GM23338 (cell line): ENCODE data around the gene AOAH. TPM values are rescaled to one million over a fixed set of nuclear protein-coding genes. Genes with fewer than 3 reads are reported as not detected.

Source experiments
- ATAC-seq: fragments of 200-7000 bp; cut with Tn5 transposase; 3 replicates; pipeline ENCODE4 v1.9.1; 2020
- DNase-seq: peaks from one replicate; pipeline ENCODE4 v3.0.0-alpha.2; 2015; ENCODE audit warnings: low spot score
- H2AFZ ChIP-seq: fragments of 200-600 bp; sonication (generic); 2 replicates; pipeline ENCODE4 v1.8.0; 2016; ENCODE audit warnings: antibody characterized with exemption, mild to moderate bottlenecking, moderate library complexity
- H3F3A ChIP-seq: fragments of 200-600 bp; sonication (generic); replicated peaks from 2 replicates; pipeline ENCODE4 v1.8.0; 2017; ENCODE audit warnings: antibody characterized with exemption, mixed run types, low read depth
- H3K27ac ChIP-seq: fragments of 200-600 bp; sonication (generic); 2 replicates; pipeline ENCODE4 v1.6.1; 2016; ENCODE audit warnings: low read depth
- H3K27me3 ChIP-seq: fragments of 200-600 bp; sonication (generic); 2 replicates; pipeline ENCODE4 v1.8.0; 2016; ENCODE audit warnings: mild to moderate bottlenecking, mixed run types, moderate library complexity; ENCODE audit not compliant: insufficient read depth
- H3K36me3 ChIP-seq: fragments of 200-600 bp; sonication (generic); 2 replicates; pipeline ENCODE4 v1.8.0; 2016; ENCODE audit warnings: mild to moderate bottlenecking; ENCODE audit not compliant: insufficient read depth
- H3K4me1 ChIP-seq: fragments of 200-600 bp; sonication (generic); 2 replicates; pipeline ENCODE4 v1.8.0; 2016; ENCODE audit warnings: mild to moderate bottlenecking, moderate library complexity; ENCODE audit not compliant: insufficient read depth
- H3K4me2 ChIP-seq: fragments of 200-600 bp; sonication (generic); 2 replicates; pipeline ENCODE4 v1.7.1; 2017; ENCODE audit warnings: mixed run types
- H3K4me3 ChIP-seq: fragments of 200-600 bp; sonication (generic); 2 replicates; pipeline ENCODE4 v1.6.1; 2016; ENCODE audit warnings: mixed run types
- H3K79me2 ChIP-seq: fragments of 200-600 bp; sonication (generic); replicated peaks from 2 replicates; pipeline ENCODE4 v1.8.0; 2017; ENCODE audit warnings: mild to moderate bottlenecking; ENCODE audit not compliant: insufficient read depth
- H3K9me2 ChIP-seq: fragments of 200-600 bp; sonication (generic); 2 replicates; pipeline ENCODE4 v1.8.0; 2017; ENCODE audit not compliant: insufficient read depth
- H4K20me1 ChIP-seq: fragments of 200-600 bp; sonication (generic); replicated peaks from 2 replicates; pipeline ENCODE4 v1.8.0; 2017; ENCODE audit warnings: mild to moderate bottlenecking; ENCODE audit not compliant: insufficient read depth
- H3K27ac Mint-ChIP-seq: 2 replicates; pipeline ENCODE4 v1.8.0; 2020; ENCODE audit warnings: inconsistent platforms, mild to moderate bottlenecking, moderate library complexity, mixed read lengths
- H3K27me3 Mint-ChIP-seq: 3 replicates; pipeline ENCODE4 v1.8.0; 2022; ENCODE audit warnings: low read depth, mild to moderate bottlenecking, moderate library complexity, mixed read lengths, inconsistent platforms; ENCODE audit not compliant: insufficient read depth, poor library complexity
- H3K36me3 Mint-ChIP-seq: 3 replicates; pipeline ENCODE4 v1.8.0; 2021; ENCODE audit warnings: low read depth, mild to moderate bottlenecking, inconsistent platforms, moderate library complexity, mixed read lengths
- H3K4me1 Mint-ChIP-seq: 3 replicates; pipeline ENCODE4 v1.8.0; 2020; ENCODE audit warnings: mild to moderate bottlenecking, inconsistent platforms, mixed read lengths
- H3K4me3 Mint-ChIP-seq: 3 replicates; pipeline ENCODE4 v1.8.0; 2021; ENCODE audit warnings: moderate library complexity, mild to moderate bottlenecking, inconsistent platforms, mixed read lengths
- H3K9me3 Mint-ChIP-seq: 3 replicates; pipeline ENCODE4 v1.8.0; 2020; ENCODE audit warnings: moderate library complexity, mild to moderate bottlenecking, inconsistent platforms, mixed read lengths
- CREB1 ChIP-seq: fragments of 250-450 bp; sonication (Bioruptor Pico); IDR thresholded peaks from 2 replicates; pipeline ENCODE4 v1.5.0; 2020; ENCODE audit warnings: low read depth, mild to moderate bottlenecking, moderate library complexity
- EZH2 ChIP-seq: fragments of 200-600 bp; sonication (generic); IDR thresholded peaks from one replicate; pipeline ENCODE4 v1.8.0; 2017; ENCODE audit warnings: antibody characterized with exemption, mild to moderate bottlenecking, low read depth; ENCODE audit not compliant: unreplicated experiment
- EZH2phosphoT487 ChIP-seq: fragments of 200-600 bp; sonication (generic); IDR thresholded peaks from one replicate; pipeline ENCODE4 v1.8.1; 2018; ENCODE audit warnings: antibody characterized with exemption; ENCODE audit not compliant: unreplicated experiment
- JUNB ChIP-seq: IDR thresholded peaks from one replicate; pipeline ENCODE4 v1.6.1; 2016; ENCODE audit warnings: antibody characterized with exemption; ENCODE audit not compliant: unreplicated experiment
- NANOG ChIP-seq: IDR thresholded peaks from 2 replicates; pipeline ENCODE4 v1.6.1; 2016; ENCODE audit warnings: antibody characterized with exemption, borderline replicate concordance
- POLR2AphosphoS5 ChIP-seq: IDR thresholded peaks from 2 replicates; pipeline ENCODE4 v1.6.1; 2016; ENCODE audit warnings: antibody characterized with exemption, low read depth
- STAT1 ChIP-seq: IDR thresholded peaks from one replicate; pipeline ENCODE4 v1.6.1; 2016; ENCODE audit warnings: antibody characterized with exemption; ENCODE audit not compliant: unreplicated experiment
- ZNF114 ChIP-seq: fragments of 250-450 bp; sonication (Bioruptor Pico); IDR thresholded peaks from 2 replicates; pipeline ENCODE4 v1.5.0; 2020; ENCODE audit warnings: mild to moderate bottlenecking, moderate library complexity
- ZNF331 ChIP-seq: fragments of 250-450 bp; sonication (Bioruptor Pico); IDR thresholded peaks from 2 replicates; pipeline ENCODE4 v1.5.0; 2020; ENCODE audit warnings: low read depth, mild to moderate bottlenecking, moderate library complexity
- polyA plus RNA-seq: library from polyadenylated mRNA; unstranded; fragments of >200 nt; fragmentation: Nextera tagmentation; extraction: Ambion mirVana; gene quantifications from 2 replicates; pipeline ENCODE4 v1.2.1, GENCODE V29; 2016
- total RNA-seq: library from RNA; depleted of rRNA; stranded (reverse); fragments of >200 nt; shearing (Covaris generic); gene quantifications from 2 replicates; pipeline ENCODE4 v1.2.3, GENCODE V29; 2014
- TF ChIP-seq, protein P1 (sequence below): IDR thresholded peaks from 2 replicates; pipeline ENCODE4 v1.6.1; 2016; ENCODE audit warnings: antibody characterized with exemption
- TF ChIP-seq, protein P2 (sequence below), 2 experiments: fragments of 200-600 bp in 1 of 2; sonication (generic) in 1 of 2; conservative IDR thresholded peaks; 2 replicates each; pipeline versions ENCODE4 v1.5.1 to v1.6.1; 2016 to 2017; ENCODE audit warnings: antibody characterized with exemption in 2 of 2, low read depth in 2 of 2, mild to moderate bottlenecking in 2 of 2, moderate library complexity in 1 of 2
- TF ChIP-seq, protein P3 (sequence below): IDR thresholded peaks from one replicate; pipeline ENCODE4 v1.6.1; 2018; ENCODE audit warnings: antibody characterized with exemption; ENCODE audit not compliant: unreplicated experiment
- TF ChIP-seq, protein P4 (sequence below): fragments of 250-450 bp; sonication (Bioruptor Pico); IDR thresholded peaks from 2 replicates; pipeline ENCODE4 v1.5.0; 2020; ENCODE audit warnings: mild to moderate bottlenecking, moderate library complexity

AOAH gene
- total and polyA plus RNA-seq, 2 experiments from 2014 or later = not detected

DNA sequence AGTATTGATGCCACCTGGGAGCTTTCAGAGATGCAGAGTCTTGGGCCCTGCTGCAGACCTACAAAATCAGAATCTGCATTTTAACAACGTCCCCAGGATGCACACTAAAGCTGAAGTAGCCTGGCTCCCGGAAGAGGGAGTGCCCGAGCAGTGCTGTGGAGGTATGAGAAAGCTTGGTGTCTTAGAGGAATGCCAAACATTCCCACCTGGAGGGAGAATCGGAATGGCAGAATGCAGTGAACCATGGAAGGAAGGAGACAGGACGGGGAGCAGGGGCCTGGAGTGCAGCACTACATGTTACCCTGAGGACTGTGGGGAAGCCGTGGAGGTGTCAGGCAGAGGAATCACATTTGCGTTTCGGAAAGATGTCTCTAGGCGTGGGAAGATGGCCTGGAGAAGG is 90.9 kb downstream of the AOAH start:
- H4K20me1 ChIP-seq = no peaks in the 10 kb centered on the region
- H3K27me3 ChIP-seq = no peaks in the 10 kb centered on the region
- H3K9me3 Mint-ChIP-seq = no peaks in the 10 kb centered on the region
- H3K27me3 Mint-ChIP-seq = peaks cover 14% of the 10 kb centered on the region
- H2AFZ ChIP-seq = peak overlapping the region; percentile 38
- H3K4me1 Mint-ChIP-seq = peaks cover 34% of the 10 kb centered on the region
- TF ChIP-seq JUNB = no peak
- no peak for TF ChIP-seq NANOG
- no peak for TF ChIP-seq STAT1
- TF ChIP-seq, protein P1, sequence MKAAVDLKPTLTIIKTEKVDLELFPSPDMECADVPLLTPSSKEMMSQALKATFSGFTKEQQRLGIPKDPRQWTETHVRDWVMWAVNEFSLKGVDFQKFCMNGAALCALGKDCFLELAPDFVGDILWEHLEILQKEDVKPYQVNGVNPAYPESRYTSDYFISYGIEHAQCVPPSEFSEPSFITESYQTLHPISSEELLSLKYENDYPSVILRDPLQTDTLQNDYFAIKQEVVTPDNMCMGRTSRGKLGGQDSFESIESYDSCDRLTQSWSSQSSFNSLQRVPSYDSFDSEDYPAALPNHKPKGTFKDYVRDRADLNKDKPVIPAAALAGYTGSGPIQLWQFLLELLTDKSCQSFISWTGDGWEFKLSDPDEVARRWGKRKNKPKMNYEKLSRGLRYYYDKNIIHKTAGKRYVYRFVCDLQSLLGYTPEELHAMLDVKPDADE = no peak
- TF ChIP-seq, protein P2, sequence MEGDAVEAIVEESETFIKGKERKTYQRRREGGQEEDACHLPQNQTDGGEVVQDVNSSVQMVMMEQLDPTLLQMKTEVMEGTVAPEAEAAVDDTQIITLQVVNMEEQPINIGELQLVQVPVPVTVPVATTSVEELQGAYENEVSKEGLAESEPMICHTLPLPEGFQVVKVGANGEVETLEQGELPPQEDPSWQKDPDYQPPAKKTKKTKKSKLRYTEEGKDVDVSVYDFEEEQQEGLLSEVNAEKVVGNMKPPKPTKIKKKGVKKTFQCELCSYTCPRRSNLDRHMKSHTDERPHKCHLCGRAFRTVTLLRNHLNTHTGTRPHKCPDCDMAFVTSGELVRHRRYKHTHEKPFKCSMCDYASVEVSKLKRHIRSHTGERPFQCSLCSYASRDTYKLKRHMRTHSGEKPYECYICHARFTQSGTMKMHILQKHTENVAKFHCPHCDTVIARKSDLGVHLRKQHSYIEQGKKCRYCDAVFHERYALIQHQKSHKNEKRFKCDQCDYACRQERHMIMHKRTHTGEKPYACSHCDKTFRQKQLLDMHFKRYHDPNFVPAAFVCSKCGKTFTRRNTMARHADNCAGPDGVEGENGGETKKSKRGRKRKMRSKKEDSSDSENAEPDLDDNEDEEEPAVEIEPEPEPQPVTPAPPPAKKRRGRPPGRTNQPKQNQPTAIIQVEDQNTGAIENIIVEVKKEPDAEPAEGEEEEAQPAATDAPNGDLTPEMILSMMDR (conservative IDR thresholded peaks at IDR 0.05; ENCODE audit: low read depth in 2 of 2) = no peak
- TF ChIP-seq, protein P3, sequence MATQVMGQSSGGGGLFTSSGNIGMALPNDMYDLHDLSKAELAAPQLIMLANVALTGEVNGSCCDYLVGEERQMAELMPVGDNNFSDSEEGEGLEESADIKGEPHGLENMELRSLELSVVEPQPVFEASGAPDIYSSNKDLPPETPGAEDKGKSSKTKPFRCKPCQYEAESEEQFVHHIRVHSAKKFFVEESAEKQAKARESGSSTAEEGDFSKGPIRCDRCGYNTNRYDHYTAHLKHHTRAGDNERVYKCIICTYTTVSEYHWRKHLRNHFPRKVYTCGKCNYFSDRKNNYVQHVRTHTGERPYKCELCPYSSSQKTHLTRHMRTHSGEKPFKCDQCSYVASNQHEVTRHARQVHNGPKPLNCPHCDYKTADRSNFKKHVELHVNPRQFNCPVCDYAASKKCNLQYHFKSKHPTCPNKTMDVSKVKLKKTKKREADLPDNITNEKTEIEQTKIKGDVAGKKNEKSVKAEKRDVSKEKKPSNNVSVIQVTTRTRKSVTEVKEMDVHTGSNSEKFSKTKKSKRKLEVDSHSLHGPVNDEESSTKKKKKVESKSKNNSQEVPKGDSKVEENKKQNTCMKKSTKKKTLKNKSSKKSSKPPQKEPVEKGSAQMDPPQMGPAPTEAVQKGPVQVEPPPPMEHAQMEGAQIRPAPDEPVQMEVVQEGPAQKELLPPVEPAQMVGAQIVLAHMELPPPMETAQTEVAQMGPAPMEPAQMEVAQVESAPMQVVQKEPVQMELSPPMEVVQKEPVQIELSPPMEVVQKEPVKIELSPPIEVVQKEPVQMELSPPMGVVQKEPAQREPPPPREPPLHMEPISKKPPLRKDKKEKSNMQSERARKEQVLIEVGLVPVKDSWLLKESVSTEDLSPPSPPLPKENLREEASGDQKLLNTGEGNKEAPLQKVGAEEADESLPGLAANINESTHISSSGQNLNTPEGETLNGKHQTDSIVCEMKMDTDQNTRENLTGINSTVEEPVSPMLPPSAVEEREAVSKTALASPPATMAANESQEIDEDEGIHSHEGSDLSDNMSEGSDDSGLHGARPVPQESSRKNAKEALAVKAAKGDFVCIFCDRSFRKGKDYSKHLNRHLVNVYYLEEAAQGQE = no peak
- no peak for TF ChIP-seq ZNF331 (CRISPR knock-in tag)
- no peak for TF ChIP-seq EZH2
- no peak for TF ChIP-seq ZNF114
- TF ChIP-seq, protein P4, sequence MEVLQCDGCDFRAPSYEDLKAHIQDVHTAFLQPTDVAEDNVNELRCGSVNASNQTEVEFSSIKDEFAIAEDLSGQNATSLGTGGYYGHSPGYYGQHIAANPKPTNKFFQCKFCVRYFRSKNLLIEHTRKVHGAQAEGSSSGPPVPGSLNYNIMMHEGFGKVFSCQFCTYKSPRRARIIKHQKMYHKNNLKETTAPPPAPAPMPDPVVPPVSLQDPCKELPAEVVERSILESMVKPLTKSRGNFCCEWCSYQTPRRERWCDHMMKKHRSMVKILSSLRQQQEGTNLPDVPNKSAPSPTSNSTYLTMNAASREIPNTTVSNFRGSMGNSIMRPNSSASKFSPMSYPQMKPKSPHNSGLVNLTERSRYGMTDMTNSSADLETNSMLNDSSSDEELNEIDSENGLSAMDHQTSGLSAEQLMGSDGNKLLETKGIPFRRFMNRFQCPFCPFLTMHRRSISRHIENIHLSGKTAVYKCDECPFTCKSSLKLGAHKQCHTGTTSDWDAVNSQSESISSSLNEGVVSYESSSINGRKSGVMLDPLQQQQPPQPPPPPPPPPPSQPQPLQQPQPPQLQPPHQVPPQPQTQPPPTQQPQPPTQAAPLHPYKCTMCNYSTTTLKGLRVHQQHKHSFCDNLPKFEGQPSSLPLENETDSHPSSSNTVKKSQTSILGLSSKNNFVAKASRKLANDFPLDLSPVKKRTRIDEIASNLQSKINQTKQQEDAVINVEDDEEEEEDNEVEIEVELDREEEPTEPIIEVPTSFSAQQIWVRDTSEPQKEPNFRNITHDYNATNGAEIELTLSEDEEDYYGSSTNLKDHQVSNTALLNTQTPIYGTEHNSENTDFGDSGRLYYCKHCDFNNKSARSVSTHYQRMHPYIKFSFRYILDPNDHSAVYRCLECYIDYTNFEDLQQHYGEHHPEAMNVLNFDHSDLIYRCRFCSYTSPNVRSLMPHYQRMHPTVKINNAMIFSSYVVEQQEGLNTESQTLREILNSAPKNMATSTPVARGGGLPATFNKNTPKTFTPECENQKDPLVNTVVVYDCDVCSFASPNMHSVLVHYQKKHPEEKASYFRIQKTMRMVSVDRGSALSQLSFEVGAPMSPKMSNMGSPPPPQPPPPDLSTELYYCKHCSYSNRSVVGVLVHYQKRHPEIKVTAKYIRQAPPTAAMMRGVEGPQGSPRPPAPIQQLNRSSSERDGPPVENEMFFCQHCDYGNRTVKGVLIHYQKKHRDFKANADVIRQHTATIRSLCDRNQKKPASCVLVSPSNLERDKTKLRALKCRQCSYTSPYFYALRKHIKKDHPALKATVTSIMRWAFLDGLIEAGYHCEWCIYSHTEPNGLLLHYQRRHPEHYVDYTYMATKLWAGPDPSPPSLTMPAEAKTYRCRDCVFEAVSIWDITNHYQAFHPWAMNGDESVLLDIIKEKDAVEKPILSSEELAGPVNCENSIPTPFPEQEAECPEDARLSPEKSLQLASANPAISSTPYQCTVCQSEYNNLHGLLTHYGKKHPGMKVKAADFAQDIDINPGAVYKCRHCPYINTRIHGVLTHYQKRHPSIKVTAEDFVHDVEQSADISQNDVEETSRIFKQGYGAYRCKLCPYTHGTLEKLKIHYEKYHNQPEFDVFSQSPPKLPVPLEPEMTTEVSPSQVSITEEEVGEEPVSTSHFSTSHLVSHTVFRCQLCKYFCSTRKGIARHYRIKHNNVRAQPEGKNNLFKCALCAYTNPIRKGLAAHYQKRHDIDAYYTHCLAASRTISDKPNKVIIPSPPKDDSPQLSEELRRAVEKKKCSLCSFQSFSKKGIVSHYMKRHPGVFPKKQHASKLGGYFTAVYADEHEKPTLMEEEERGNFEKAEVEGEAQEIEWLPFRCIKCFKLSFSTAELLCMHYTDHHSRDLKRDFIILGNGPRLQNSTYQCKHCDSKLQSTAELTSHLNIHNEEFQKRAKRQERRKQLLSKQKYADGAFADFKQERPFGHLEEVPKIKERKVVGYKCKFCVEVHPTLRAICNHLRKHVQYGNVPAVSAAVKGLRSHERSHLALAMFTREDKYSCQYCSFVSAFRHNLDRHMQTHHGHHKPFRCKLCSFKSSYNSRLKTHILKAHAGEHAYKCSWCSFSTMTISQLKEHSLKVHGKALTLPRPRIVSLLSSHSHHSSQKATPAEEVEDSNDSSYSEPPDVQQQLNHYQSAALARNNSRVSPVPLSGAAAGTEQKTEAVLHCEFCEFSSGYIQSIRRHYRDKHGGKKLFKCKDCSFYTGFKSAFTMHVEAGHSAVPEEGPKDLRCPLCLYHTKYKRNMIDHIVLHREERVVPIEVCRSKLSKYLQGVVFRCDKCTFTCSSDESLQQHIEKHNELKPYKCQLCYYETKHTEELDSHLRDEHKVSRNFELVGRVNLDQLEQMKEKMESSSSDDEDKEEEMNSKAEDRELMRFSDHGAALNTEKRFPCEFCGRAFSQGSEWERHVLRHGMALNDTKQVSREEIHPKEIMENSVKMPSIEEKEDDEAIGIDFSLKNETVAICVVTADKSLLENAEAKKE (CRISPR knock-in tag) = no peak
- TF ChIP-seq EZH2phosphoT487 = no peak
- no peak for TF ChIP-seq POLR2AphosphoS5
- no peak for TF ChIP-seq CREB1 (CRISPR knock-in tag)
- no peak overlapping the region for H3K4me3 ChIP-seq
- peak; percentile 83 for DNase-seq
- H3K36me3 Mint-ChIP-seq = no peaks in the 10 kb centered on the region
- H3K4me3 Mint-ChIP-seq = no peak overlapping the region
- no peaks in the 10 kb centered on the region for H3K36me3 ChIP-seq
- H3K79me2 ChIP-seq = no peaks in the 10 kb centered on the region
- no peaks in the 10 kb centered on the region for H3F3A ChIP-seq
- H3K27ac Mint-ChIP-seq = peak overlapping the region; percentile 5
- peak; percentile 95 for ATAC-seq
- peaks cover 25% of the 10 kb centered on the region for H3K4me1 ChIP-seq
- peaks cover 3% of the 10 kb centered on the region; the same call in 1 of the 2 replicates for H3K9me2 ChIP-seq
- no peak overlapping the region for H3K27ac ChIP-seq
- H3K4me2 ChIP-seq = peak overlapping the region; percentile 58
